ENCODE data around the gene UGT1A3.

The UGT1A3 gene

DNA sequence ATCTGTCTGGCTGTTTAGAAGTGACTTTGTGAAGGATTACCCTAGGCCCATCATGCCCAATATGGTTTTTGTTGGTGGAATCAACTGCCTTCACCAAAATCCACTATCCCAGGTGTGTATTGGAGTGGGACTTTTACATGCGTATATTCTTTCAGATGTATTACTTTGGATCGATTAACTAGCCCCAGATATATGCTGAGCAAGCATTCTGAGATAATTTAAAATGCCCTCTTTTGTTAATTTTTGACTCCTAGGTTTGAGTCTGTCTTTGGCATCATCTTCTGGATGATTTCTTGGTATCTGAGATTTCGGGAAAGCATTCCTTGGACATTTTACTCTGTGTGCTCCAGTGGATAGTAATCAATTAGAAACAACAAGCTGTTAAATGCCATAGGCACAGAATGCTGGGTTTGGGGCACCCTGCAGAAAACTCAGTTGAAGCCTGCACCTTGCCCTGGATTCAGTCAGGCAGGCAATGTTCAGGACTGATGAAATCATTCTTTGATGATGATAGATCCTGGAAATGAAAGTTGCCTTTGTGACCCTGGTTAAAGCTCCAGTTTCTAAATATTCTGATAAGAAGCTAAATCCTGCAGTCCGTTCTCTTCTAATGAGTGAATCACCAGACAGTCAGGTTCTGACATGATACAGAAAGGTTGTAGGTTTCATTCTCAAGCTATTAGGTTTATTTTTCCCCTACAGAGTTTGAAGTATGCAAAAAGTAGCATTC, 32.4 kb downstream of the UGT1A3 start:
- DNase-seq = no peak

DNA sequence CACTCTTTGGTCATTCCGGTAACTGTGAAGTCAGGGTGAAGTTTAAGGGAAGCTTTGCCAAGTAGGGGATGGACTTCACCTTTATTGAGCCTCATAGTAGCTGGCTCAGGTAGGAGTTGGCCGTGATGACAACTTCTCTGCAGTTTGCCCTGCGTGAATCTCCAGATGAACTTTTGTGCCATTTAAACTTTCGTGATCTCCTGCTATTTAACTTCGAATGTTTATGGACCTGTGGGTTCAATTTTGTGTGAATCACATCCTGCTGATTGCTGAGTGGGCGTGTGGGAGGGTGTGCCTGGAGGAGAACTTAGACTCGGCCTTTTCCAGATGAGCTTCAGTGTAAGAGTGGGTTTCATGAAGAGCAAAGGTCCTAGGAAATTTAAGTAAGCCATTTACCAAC, 35.4 kb downstream of the UGT1A3 start:
- DNase-seq = no peak

DNA sequence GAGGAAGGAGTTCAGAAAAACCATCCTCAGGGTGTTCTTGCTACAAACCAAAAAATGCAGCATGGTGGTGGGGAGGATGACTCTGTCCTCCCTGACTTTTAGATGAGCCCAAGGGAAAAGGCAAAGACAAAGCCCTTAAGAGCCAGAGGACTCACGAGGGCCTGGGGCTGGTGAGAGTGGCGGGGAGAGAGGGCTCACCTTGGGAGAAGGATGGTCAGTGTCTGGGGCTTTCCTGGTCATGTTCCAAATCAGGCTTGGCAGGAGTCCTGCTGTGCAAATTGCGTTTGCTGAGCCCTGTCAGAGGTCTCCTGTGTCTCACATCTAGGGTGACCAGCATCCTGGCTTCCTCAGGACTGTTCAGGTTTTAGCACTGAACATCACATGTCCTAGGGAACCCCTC, 35.9 kb downstream of the UGT1A3 start:
- DNase-seq = no peak

DNA sequence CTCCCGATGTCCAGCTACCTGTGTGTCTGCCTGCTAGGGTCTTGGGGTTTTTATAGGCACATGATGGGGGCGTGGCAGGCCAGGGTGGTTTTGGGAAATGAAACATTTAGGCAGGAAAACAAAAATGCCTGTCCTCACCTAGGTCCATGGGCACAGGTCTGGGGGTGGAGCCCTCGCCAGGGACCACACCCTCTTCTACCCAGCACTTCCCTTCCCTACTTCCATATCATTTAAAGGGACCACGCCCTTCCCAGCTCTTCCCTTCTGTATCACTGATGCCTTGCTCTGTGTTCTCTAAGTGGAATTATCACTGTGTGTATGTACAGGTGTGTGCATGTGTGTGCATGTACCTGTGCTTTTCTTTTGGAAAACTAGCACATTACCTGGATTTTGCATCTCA, 37.6 kb downstream of the UGT1A3 start:
- no peak for DNase-seq

DNA sequence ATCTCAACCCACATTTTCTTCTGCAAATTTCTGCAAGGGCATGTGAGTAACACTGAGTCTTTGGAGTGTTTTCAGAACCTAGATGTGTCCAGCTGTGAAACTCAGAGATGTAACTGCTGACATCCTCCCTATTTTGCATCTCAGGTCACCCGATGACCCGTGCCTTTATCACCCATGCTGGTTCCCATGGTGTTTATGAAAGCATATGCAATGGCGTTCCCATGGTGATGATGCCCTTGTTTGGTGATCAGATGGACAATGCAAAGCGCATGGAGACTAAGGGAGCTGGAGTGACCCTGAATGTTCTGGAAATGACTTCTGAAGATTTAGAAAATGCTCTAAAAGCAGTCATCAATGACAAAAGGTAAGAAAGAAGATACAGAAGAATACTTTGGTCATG, 39.2 kb downstream of the UGT1A3 start:
- DNase-seq = no peak

DNA sequence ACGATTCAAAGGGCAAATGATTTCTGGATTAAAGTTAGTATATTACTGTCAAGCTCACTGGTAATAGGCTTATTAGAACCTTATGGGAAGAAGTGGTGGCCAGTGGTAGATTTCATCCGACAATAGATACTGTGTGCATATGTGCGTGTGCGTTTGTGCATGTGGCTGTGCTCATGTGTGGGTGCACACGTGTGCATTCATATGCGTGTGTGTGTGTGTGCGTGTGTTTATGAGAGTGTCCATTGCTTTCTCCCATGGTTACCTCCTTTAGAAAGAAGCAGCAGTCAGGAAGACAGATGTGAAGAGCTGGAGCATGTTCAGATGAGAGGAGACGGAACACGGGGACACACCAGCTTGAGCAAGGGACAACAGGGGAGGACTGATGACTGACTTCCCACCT, 40.4 kb downstream of the UGT1A3 start:
- no peak for DNase-seq

DNA sequence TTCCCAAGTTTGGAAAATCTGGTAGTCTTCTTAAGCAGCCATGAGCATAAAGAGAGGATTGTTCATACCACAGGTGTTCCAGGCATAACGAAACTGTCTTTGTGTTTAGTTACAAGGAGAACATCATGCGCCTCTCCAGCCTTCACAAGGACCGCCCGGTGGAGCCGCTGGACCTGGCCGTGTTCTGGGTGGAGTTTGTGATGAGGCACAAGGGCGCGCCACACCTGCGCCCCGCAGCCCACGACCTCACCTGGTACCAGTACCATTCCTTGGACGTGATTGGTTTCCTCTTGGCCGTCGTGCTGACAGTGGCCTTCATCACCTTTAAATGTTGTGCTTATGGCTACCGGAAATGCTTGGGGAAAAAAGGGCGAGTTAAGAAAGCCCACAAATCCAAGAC, 43.3 kb downstream of the UGT1A3 start:
- no peak for DNase-seq

DNA sequence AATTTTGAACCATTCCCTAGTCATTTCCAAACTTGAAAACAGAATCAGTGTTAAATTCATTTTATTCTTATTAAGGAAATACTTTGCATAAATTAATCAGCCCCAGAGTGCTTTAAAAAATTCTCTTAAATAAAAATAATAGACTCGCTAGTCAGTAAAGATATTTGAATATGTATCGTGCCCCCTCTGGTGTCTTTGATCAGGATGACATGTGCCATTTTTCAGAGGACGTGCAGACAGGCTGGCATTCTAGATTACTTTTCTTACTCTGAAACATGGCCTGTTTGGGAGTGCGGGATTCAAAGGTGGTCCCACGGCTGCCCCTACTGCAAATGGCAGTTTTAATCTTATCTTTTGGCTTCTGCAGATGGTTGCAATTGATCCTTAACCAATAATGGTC, 43.7 kb downstream of the UGT1A3 start:
- DNase-seq = no peak

DNA sequence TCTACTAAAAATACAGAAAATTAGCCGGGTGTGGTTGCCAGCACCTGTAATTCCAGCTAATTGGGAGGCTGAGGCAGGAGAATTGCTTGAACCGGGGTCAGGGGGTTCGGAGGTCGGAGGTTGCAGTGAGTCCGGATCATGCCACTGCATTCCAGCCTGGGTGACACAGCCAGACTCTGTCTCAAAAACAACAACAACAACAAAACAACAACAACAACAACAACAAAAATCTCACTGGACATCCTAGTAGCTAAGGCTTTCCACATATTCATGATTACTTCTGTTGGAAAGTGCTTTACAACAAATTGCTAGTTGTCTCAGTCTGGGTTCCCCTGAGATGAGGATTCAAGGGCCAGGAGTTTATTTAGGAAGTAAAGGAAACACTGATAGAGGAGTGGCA, 45.0 kb downstream of the UGT1A3 start:
- DNase-seq = no peak

DNA sequence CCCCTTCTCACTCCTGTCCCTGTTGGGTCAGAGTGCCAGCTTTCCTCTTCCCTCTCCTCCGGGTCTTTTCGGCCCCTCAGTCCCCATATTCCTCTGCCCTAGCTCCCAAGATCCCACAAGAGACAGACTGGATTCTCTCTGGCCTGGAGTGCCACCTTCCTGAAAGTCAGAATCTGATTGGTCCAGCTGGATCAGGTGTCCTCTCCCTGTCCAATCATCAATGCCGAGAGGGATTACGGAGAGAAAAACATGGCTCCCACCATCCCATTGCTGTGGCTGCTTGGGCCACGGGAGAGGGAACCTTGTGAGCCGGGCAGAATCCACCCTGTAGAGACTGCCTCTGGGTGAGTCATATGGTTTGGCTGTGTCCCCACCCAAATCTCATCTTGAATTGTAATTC, 46.6 kb downstream of the UGT1A3 start:
- no peak for DNase-seq

DNA sequence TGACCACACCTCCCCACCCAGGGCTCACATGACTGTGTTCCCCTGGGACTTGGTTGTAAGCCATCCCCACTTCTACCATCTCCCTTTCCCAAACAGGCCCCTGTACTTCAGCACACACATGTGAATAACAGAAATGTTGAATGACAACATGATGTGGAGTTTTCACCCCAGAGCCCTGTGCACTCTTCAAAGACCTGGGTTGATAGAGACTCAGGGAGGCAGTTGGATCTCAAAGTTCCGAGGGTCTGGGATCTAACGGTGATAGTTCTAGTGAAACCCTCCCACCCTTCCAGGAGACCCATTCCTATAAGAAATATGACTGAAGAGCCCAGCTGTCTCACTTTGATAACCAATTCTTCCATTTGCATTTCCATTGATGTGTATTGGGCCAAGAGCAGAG, 49.2 kb downstream of the UGT1A3 start, which contains the start of gene MROH2A:
Gene MROH2A (plus strand): TSS at position 301 of the 400 bp plus-strand sequence. CDS start 1,029 bp downstream, outside the sequence.
- DNase-seq = no peak

DNA sequence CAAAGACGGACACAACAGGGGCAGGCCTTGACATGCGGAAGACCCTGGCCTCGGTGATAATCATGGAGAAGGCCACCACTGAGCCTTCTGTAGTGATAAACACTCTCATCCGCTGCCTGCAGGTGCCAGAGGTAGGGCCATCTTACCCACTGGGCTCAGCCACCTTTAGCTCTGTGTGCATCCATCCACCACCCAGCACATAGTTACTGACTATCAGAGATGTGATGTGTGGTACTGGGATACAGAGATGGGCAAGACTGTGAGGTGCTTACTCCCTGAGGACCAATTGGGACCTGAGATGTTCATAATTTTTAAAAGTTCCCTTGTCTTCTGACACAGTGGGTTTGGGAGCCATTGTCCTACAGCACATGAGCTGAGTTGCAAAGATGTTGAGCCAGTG, 50.9 kb downstream of the UGT1A3 start:
- DNase-seq = no peak

DNA sequence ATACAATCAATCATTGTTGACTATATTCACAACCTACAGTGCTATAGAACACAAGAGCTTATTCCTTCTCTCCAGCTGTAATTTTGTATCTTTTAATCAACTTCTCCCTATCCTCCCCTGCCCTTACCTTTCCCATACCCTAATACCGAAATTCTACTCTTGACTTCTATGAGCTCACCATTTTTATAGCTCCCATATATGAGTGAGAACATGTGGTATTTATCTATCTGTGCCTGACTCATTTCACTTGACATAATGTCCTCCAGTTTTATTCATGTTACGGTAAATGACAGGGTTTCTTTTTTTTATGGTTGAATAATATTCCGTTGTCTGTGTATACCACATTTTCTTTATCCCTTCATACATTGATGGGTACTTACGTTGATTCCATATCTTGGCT, 51.9 kb downstream of the UGT1A3 start:
- DNase-seq = no peak

DNA sequence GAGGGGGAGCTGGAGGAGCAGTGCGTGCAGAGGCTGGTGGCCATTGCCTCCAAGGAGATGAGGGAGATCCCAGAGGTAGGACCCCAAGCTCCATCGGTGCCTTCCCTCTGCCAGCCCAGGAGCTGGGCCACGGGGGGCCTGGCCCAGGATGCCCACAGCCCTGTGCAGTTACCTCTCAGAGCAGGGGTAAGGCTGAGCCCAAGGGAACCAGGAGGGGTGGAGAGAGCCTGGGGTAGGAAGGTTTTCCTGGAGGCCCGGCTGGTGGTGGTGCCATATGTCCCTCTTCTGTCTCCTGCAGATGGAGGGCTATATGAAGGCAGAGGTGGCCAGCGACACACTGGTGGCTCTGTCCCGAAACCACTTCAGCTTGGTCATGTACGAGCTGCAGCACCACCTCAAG, 60.7 kb downstream of the UGT1A3 start:
- no peak for DNase-seq

DNA sequence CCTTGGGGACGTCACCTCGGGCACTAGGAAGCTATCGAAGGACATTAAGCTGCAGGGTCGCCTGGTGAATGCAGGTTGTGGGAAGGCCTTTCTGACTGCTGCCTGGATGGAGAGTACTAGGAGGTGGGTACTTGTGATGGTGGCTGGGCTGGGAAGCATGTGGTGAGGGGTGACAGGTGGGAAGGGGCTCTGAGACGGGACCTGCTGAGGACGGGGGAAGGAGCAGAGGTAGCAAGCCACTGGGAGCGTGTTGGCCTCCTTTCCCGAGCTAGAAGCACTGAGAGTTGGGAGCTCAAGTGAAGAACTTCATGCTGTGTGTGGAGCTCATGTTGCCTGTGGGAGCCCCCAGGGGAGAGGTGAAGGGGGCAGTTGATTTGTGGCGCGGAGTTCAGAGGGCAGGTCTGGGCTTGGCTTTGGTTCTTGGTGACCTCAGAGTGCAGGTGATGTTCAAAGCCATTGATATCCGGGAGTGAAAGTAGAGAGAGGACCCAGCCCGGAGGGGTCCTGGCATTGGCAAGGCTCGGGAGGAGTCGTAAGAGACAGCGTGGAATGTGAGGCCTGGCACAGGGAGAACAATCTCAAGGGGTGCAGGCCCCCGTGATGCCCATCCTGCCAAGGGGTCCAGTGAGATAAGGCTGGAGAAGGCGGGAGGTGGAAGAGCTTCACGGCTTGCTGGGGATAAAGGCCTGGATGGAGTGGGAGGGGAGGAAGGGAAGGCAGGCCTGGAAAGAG, 62.5 kb downstream of the UGT1A3 start:
- no peak for DNase-seq

DNA sequence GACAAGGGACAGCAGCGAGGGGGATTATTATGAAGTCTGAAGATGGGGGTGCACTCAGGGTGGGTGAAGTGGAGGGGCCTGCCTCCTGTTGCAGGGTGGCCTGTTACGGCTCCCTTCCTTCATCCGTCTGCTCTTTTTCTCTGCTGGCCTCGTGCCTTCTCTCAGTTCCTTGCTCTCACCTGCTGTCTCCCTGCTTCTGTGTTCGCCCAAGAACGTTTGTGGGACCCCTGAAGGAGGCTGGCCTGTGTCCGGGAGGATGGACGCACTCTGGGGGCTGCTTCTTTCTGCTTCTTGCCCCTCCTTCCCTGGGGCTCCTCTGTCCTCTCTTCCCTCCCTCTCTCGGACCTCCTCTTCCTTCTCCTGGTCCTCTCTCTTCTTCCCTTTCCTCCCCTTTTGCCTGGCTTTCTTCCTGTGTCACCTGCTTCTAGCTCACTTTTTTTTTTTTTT, 63.1 kb downstream of the UGT1A3 start:
- DNase-seq = no peak

DNA sequence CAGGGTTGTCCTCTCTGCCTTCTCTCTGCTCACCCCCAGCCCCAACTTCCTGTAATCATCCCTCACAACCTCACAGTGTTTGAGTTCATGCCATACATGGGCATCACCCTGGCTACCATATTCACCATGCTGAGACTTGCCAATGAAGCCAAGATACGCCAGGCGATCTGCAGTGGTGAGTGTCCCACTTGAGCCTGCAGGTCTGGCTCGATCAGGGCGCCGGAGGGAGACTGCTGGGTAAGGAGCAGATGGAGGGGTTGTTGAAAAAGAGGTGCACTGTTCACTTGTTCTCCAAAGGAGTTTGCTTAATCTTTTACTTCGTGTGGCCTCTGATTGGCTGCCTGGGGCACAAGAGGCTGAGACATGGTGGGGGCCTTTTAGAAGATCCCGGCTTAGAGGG, 63.9 kb downstream of the UGT1A3 start:
- DNase-seq = no peak

DNA sequence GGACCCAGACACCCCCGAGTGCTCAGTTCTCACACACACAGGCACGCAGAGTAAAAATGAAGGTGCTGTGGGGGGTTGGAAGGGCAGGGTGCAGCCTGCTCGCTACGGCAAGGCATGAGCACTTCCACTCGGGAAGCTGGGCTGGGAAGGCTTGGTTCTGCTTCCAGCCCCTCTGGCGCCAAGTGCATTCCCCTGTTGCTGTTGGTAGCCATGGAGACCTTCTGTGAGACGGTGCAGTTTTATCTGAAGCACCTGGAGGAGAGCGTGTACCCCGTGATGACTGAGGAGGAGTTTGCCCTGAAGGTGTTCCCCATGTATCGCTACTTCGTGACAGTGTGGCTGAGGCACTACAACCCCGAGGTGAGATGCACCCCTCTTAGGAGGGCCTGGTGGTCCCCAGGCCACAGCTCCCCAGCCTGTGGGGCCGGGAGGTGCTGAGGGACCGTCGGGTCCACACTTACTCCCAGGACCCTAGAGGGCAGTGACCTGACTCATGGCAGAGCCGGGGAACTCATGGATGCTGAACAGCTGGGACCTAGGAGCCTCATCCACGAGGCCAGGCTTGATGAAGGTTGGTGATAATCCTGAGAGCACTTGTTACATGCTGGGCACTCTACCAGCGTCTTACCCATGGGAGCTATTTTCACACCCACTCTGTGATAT, 64.8 kb downstream of the UGT1A3 start:
- no peak for DNase-seq

DNA sequence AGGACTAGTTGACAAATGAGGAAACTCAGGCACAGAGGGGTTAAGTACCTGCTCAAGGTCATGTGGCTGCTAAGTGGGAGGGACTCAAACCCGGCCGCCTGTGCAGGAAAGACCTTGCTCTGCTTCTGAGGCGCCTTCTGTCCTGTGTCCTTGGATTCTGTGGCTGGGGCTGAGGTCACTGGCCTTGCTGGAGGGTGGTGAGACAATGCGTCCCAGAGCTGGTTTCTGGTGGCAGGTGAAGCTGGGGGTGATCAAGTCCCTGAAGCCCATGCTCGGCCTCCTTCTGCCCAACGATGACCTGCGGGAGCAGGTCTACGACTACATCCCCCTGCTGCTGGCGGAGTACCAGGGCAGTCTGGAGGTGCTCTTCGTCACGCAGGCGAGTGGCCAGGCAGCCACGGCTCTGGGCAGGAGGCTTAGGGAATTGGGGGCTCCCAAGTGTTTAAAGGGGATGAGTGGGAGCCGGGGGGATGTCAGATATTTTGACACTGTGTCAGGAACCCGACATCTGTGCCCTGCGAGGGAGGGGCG, 65.4 kb downstream of the UGT1A3 start:
- no peak for DNase-seq

DNA sequence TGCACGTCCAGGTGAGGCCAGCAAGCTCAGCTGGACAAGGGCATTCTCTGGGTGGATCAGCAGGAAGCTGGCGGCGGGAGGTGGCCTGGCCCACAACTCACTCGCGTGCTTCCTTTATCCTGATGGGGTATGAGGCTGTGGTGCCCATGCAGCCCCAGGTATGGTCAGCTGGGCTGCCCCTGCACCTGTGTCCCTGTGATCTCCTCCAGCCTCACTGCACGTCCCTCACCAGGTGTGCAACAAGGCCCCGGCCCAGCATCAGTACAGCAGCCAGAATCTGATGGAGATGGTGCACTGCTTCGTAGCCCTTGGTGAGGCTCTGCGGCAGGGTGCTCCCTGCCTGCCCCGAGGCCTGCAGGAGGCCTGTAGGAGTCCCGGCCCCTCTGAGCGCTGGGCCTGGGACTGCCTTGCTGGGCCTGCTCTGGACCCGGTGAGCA, 66.9 kb downstream of the UGT1A3 start:
- DNase-seq = no peak

DNA sequence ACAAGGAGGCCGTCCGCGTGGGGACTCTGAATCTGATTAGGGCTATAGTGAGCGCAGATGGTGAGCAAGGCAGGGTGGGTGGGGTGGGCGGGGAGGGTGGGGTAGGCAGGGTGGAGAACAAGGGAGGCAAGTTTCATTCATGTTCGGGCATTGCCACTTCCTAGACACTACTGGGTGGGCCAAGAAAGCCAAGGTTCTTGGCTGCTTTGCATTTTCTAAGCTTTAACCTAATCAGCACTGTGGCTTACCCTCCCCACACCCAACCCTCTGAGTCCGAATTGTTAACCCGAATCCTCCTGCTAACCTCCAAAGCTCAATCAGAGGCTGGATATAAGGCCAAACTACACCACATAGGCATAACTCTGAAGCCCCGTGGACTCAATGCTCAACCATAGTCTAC, 67.4 kb downstream of the UGT1A3 start:
- DNase-seq = no peak

DNA sequence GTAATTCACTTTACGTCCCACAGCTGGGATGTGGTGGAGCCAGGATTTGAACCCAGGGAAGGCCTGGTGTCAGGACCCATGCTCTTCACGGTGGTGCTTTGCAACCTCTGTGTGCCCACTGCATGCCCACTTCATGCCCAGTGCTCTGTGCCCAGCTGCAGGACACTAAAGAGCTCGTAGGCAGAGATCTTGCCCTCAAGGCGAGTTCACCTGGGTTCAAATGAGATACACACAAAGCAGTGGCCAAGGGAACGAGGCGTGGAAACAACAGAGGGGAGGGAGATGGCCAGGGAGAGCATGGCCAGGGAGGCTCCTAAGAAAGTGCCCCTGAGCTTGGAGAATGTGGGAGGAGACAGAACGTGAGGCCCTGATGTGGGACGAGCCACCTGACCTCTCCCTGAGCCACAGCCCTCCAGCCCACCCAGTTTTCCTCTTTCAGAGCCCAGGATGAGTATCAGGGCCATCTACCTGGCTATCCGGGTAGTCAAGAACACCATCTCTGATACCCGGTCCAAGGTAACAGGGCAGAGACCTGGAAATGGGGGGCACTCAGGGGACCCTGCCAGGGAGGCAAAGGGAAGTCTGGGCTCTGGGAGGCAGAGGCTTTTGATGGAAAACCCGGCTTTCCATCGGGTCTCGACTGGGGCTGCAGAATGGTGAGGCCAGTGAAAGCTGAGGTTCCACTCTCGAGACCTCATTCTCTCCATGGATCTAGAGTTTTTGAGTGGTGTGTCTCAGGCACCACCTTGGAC, 69.7 kb downstream of the UGT1A3 start:
- DNase-seq = no peak

DNA sequence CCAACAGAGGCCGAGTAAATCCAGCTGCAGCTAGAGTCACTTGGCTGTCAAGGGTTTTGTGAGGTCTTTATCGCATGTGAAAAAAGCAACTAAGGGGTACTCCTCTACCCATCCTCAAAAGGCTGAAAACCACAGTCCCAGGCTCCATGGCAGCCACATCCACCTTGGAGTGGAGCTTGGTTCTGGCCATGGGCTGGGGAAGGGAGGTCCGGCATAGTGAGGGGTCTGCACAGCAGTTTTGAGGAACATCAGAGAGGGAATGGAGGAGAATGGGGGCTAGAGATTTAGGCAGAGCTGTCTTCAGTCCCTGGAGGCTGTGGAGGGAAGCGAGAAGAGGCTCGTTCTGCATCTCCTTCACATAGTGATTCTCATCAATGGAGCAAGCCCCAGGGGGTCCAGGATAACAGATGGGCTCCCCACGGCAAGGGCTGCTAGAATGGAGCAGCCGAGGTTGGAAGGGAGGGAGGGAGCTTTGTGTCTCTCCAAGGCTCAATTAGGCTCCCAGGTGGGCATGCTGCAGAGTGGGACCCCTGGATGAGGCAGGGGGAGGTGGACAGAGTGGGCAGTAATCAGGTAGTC, 70.3 kb downstream of the UGT1A3 start:
- DNase-seq = no peak
